Liver (tissue), 3 donors: ENCODE data around the gene TTC21A.

Experiments used
- ATF3 ChIP-seq: IDR thresholded peaks from 2 replicates; pipeline ENCODE4 v1.6.1; 2016; ENCODE audit warnings: antibody characterized with exemption
- CTCF ChIP-seq: fragments of 150-350 bp; IDR thresholded peaks from 2 replicates; pipeline ENCODE4 v1.5.1; 2017; ENCODE audit warnings: improper control_type of control experiment, low read depth, low read length; ENCODE audit not compliant: missing input control
- FOXA1 ChIP-seq: IDR thresholded peaks from 2 replicates; pipeline ENCODE4 v1.6.1; 2016; ENCODE audit warnings: antibody characterized with exemption
- GABPA ChIP-seq, 2 donors: IDR thresholded peaks in 1 of 2; conservative IDR thresholded peaks in 1 of 2; 2 replicates each; pipeline ENCODE4 v1.6.1; 2016; ENCODE audit warnings: antibody characterized with exemption in 2 of 2, mild to moderate bottlenecking in 1 of 2, moderate library complexity in 1 of 2
- MAX ChIP-seq: IDR thresholded peaks from 2 replicates; pipeline ENCODE4 v1.6.1; 2016; ENCODE audit warnings: antibody characterized with exemption
- NR2F2 ChIP-seq: IDR thresholded peaks from 2 replicates; pipeline ENCODE4 v1.6.1; 2016; ENCODE audit warnings: antibody characterized with exemption
- RAD21 ChIP-seq, 2 donors: IDR thresholded peaks; 2 replicates each; pipeline ENCODE4 v1.6.1; 2016; ENCODE audit warnings: antibody characterized with exemption in 2 of 2, mild to moderate bottlenecking in 2 of 2
- REST ChIP-seq: IDR thresholded peaks from 2 replicates; pipeline ENCODE4 v1.6.1; 2016; ENCODE audit warnings: antibody characterized with exemption, mild to moderate bottlenecking
- SP1 ChIP-seq: IDR thresholded peaks from 2 replicates; pipeline ENCODE4 v1.6.1; 2018; ENCODE audit warnings: antibody characterized with exemption, mild to moderate bottlenecking
- YY1 ChIP-seq: IDR thresholded peaks from 2 replicates; pipeline ENCODE4 v1.6.1; 2016; ENCODE audit warnings: antibody characterized with exemption, mild to moderate bottlenecking
- ZBTB33 ChIP-seq: IDR thresholded peaks from 2 replicates; pipeline ENCODE4 v1.6.1; 2016; ENCODE audit warnings: antibody characterized with exemption
- donor health status: healthy.
- donor health status: healthy.

- TF ChIP-seq CTCF (peak; percentile 13), ATF3 (no peak), ZBTB33 (no peak), REST (no peak), NR2F2 (no peak), SP1 (no peak), GABPA (IDR thresholded peaks at IDR 0.05 in 1 of 2, conservative IDR thresholded peaks at IDR 0.05 in 1 of 2) (no peak), MAX (no peak), YY1 (no peak), RAD21 (IDR thresholded peaks at IDR 0.05) (peak; percentile 56 to 64), FOXA1 (no peak)
Observed at GRCh38 chr3:39124876-39125840, 17.7 kb downstream of the TTC21A start.
